Thyroid gland (tissue), 4 donors: ENCODE data around the gene IFI16.

Experiments used
- CTCF ChIP-seq, 6 experiments: fragments of 200-600 bp in 3 of 6; fragments of 450-650 bp in 3 of 6; sonication (generic) in 3 of 6; IDR thresholded peaks; one replicate each; pipeline ENCODE4 v1.5.1; 2016 to 2019; ENCODE audit warnings: antibody characterized with exemption in 6 of 6, mild to moderate bottlenecking in 2 of 6, inconsistent platforms in 1 of 6, moderate library complexity in 1 of 6
- POLR2A ChIP-seq, 2 donors: fragments of 450-650 bp; IDR thresholded peaks; one replicate each; pipeline ENCODE4 v1.6.1; 2017; ENCODE audit warnings: antibody characterized with exemption in 2 of 2, mild to moderate bottlenecking in 2 of 2, moderate library complexity in 1 of 2

GRCh38 chr1:159088050-159088449 lies 78.3 kb downstream of the IFI16 start:
- TF ChIP-seq CTCF (IDR thresholded peaks at IDR 0.05), result no peak
- TF ChIP-seq POLR2A (IDR thresholded peaks at IDR 0.05), result no peak
